IMR-90 (cell line): ENCODE results near the gene COL17A1.

ENCODE experiments used
- CEBPB ChIP-seq: IDR thresholded peaks from 2 replicates; pipeline ENCODE4 v1.6.1; 2012; ENCODE audit warnings: low read depth, low read length, improper control_type of control experiment
- CHD1 ChIP-seq: IDR thresholded peaks from 2 replicates; pipeline ENCODE4 v1.6.1; 2012; ENCODE audit warnings: low read depth, low read length, improper control_type of control experiment
- MXI1 ChIP-seq: IDR thresholded peaks from 2 replicates; pipeline ENCODE4 v1.6.1; 2012; ENCODE audit warnings: low read depth, mild to moderate bottlenecking, low read length, moderate library complexity, borderline replicate concordance
- POLR2A ChIP-seq: IDR thresholded peaks from 2 replicates; pipeline ENCODE4 v1.6.1; 2012; ENCODE audit warnings: mild to moderate bottlenecking, low read depth, low read length
- RAD21 ChIP-seq: IDR thresholded peaks from 2 replicates; pipeline ENCODE4 v1.6.1; 2012; ENCODE audit warnings: low read length, improper control_type of control experiment
- RFX5 ChIP-seq: IDR thresholded peaks from 2 replicates; pipeline ENCODE4 v1.8.0; 2012; ENCODE audit warnings: low read depth, mild to moderate bottlenecking, low read length, moderate library complexity
- TF ChIP-seq, protein P1 (sequence below): conservative IDR thresholded peaks from 2 replicates; pipeline ENCODE4 v1.5.1; 2012; ENCODE audit warnings: mild to moderate bottlenecking, low read depth, low read length, improper control_type of control experiment
- TF ChIP-seq, protein P2 (sequence below): fragments of 150-350 bp; IDR thresholded peaks from 2 replicates; pipeline ENCODE4 v1.6.1; 2016; ENCODE audit warnings: low read depth, mild to moderate bottlenecking, low read length, moderate library complexity, borderline replicate concordance

DNA sequence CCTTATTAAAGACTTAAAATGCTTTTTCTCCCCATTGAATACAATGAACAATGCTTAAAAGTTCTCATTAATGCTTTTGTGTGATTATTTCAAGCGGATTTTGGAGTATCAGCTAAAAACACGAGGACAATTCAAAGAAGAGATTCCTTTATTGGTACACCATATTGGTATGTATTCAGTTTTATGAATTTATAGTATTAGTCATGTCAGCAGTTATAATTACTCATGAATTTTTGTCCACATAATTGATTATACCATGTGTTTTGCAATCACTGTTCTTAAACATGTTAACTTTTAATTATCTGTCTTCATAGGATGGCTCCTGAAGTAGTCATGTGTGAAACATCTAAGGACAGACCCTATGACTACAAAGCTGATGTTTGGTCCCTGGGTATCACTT is 86.9 kb downstream of the COL17A1 start:
- TF ChIP-seq, protein P1, sequence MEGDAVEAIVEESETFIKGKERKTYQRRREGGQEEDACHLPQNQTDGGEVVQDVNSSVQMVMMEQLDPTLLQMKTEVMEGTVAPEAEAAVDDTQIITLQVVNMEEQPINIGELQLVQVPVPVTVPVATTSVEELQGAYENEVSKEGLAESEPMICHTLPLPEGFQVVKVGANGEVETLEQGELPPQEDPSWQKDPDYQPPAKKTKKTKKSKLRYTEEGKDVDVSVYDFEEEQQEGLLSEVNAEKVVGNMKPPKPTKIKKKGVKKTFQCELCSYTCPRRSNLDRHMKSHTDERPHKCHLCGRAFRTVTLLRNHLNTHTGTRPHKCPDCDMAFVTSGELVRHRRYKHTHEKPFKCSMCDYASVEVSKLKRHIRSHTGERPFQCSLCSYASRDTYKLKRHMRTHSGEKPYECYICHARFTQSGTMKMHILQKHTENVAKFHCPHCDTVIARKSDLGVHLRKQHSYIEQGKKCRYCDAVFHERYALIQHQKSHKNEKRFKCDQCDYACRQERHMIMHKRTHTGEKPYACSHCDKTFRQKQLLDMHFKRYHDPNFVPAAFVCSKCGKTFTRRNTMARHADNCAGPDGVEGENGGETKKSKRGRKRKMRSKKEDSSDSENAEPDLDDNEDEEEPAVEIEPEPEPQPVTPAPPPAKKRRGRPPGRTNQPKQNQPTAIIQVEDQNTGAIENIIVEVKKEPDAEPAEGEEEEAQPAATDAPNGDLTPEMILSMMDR, result no peak
- TF ChIP-seq POLR2A, result no peak
- TF ChIP-seq RAD21, result no peak
- TF ChIP-seq MXI1, result no peak
- TF ChIP-seq, protein P2, sequence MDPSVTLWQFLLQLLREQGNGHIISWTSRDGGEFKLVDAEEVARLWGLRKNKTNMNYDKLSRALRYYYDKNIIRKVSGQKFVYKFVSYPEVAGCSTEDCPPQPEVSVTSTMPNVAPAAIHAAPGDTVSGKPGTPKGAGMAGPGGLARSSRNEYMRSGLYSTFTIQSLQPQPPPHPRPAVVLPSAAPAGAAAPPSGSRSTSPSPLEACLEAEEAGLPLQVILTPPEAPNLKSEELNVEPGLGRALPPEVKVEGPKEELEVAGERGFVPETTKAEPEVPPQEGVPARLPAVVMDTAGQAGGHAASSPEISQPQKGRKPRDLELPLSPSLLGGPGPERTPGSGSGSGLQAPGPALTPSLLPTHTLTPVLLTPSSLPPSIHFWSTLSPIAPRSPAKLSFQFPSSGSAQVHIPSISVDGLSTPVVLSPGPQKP, result no peak
- no peak for TF ChIP-seq RFX5
- TF ChIP-seq CHD1, result no peak
- no peak for TF ChIP-seq CEBPB
